ENCODE data around the gene RNASEH1. TPM values are rescaled to one million over a fixed set of nuclear protein-coding genes. Genes with fewer than 3 reads are reported as not detected.

Gene RNASEH1
- total and polyA plus RNA-seq, 2 of the 8 experiments (the other 6 are each of a cell fraction or from before 2014, with no cell fraction given): 11.7 to 42.7 TPM

- TF ChIP-seq SAP30 (IDR thresholded peaks at IDR 0.05; ENCODE audit: insufficient read depth, insufficient replicate concordance, low read length) (no peak), KDM4A (IDR thresholded peaks at IDR 0.05; ENCODE audit: low read depth, low read length, severe bottlenecking) (no peak)
Measured at GRCh38 chr2:3520591-3520990, 37.5 kb downstream of the RNASEH1 start (continued).

Data from H1 (cell line).